ENCODE data around the gene CPA2. TPM values are rescaled to one million over a fixed set of nuclear protein-coding genes. Genes with fewer than 3 reads are reported as not detected.

The CPA2 gene
- total RNA-seq, 4 donors from 2014 or later, result not detected

DNA sequence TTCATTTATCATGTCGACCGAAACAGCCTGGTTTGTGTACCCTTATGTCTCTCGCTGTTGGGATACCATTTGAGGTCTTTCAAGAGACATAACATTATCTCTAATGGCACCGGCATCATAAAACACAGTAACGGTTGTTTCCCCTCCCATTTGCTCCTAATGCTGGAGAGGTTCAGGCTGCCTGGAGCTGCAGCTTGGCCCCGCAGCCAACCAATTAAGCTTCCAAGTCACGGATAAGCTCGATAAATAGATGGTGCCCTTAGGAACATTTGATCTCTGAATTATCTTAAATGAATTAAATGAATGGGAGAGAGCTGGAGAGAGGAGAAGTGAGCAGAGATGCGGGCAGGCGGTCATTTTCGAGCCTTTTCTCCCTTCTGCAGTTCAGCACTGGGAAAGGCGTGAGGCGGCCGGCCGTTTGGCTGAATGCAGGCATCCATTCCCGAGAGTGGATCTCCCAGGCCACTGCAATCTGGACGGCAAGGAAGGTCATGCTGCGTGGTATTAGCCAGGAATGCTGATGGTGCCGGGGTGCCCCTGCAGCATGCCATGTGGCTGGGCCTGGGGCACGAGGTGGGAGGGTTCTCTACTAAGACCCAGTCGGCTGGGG lies 38.9 kb downstream of the CPA2 start:
- TF ChIP-seq, protein P1, sequence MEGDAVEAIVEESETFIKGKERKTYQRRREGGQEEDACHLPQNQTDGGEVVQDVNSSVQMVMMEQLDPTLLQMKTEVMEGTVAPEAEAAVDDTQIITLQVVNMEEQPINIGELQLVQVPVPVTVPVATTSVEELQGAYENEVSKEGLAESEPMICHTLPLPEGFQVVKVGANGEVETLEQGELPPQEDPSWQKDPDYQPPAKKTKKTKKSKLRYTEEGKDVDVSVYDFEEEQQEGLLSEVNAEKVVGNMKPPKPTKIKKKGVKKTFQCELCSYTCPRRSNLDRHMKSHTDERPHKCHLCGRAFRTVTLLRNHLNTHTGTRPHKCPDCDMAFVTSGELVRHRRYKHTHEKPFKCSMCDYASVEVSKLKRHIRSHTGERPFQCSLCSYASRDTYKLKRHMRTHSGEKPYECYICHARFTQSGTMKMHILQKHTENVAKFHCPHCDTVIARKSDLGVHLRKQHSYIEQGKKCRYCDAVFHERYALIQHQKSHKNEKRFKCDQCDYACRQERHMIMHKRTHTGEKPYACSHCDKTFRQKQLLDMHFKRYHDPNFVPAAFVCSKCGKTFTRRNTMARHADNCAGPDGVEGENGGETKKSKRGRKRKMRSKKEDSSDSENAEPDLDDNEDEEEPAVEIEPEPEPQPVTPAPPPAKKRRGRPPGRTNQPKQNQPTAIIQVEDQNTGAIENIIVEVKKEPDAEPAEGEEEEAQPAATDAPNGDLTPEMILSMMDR (IDR thresholded peaks at IDR 0.05; ENCODE audit: low read depth), result no peak

DNA sequence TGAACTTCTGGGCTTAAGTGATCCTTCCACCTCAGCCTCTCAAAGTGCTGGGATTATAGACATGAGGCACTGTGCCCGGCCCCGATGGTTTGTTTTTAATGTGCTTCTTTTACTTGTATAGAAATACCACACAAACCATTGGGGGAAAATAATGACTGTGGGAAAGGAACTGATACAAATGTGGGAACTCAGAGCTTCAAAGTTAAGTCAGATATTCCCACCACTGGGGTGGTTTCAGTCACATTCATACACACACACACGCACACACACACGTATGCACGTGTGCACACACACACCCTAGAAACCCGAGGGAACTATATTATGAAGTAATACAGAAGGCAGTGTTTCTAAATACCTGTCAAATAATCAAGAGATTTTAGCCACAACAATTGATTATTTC lies 43.3 kb downstream of the CPA2 start:
- TF ChIP-seq, protein P1 (IDR thresholded peaks at IDR 0.05; ENCODE audit: low read depth), result no peak

DNA sequence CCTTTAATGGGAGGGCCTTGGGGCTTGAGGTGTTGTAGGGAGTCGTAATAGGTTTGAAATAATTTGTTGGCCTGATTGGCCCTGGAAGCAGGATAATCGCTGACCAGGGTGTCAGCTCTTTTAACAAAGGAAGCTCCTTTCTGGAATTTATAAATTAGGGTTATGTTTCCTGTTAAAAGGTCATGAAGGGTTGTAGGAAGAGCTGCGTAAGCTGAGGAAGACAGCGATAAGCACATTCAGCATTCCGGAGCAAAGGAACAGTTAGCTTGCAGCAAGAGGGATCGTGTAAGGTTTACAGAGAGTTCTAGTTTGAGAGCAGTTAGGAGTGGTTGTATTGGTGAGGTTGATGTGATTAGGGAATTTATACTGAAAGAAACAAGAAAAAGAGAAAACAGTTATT lies 47.6 kb downstream of the CPA2 start:
- TF ChIP-seq, protein P1 (IDR thresholded peaks at IDR 0.05; ENCODE audit: low read depth), result no peak

DNA sequence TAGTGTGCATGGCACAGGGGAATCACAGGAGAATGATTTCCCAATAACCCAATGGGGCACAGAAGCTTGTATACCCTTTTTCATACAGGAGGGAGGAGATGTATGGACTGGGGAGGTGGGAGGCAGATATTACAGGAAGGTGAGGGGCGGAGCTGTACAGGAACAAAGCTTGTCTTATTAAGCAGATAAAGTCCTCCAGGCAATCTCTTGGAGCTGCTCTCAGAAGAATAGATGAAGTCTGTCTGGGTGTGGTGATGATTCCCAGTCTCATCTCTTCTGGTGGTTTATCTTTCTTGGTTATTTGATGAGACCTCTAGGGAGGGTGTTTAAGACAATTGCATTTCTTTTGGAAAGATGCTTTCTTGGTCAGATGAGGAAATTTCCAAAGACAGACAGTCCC lies 52.9 kb downstream of the CPA2 start:
- TF ChIP-seq, protein P1 (IDR thresholded peaks at IDR 0.05; ENCODE audit: low read depth), result no peak

DNA sequence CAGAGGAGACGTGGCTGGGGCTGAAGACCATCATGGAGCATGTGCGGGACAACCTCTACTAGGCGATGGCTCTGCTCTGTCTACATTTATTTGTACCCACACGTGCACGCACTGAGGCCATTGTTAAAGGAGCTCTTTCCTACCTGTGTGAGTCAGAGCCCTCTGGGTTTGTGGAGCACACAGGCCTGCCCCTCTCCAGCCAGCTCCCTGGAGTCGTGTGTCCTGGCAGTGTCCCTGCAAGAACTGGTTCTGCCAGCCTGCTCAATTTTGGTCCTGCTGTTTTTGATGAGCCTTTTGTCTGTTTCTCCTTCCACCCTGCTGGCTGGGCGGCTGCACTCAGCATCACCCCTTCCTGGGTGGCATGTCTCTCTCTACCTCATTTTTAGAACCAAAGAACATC lies 56.0 kb downstream of the CPA2 start:
- TF ChIP-seq, protein P1 (IDR thresholded peaks at IDR 0.05; ENCODE audit: low read depth), result no peak

DNA sequence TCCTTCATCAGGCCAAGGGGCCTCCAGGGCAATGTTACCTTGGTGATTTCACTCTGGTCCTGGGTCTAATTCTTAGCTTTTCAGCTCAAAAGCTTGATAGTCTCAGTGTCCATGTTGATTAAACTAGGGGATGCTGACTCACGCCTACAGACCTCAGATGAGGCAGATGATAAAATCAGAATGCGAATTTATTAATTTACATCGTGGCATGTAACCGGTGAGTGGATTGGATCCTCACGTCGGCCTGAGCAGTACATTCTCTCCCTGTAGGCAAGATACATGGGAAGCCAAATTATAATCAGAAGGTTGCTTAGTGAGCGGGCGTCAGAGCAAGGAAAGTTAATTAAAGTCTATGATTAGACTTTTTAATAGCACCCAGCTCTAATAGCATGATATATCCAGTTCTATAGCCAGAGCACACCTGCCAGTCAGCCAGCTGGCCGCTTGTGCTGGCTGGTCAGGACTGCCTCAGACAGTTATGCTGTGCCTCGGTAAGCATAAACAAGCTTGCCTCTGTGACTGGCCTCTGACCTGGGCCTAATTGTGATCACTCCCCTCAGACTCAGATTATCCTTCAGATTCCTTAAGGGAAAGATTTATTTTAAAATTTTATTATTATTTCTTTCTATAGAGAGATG lies 57.8 kb downstream of the CPA2 start:
- TF ChIP-seq, protein P1 (IDR thresholded peaks at IDR 0.05; ENCODE audit: low read depth), result no peak

DNA sequence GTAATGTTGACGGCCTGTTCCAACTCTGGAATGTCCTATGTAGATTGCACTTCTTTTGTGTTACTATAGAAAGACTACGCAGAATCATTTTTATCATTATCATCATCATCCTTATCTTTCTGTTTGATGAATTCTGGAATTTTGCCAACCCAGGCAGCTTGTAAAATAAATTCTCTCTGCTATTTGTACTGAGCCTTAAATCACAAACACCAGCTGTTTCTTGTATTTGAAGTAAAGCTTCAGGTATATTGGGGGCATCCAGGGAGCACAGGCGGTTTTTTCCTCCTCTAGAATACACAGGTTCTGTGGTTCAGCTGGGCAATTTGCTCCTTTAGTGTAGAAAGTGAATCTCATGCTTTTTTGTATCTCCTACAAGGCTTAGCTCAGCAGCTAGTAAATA lies 63.0 kb downstream of the CPA2 start:
- TF ChIP-seq, protein P1 (IDR thresholded peaks at IDR 0.05; ENCODE audit: low read depth), result no peak
